Stimulated activated memory B cell treated with anti-CD40 and anti-IgM and Interleukin-4, amounts not matched to agents 10 μg/mL and 1 μg/mL and 100 μg/mL, for 72 hours (primary cell): ENCODE measurements around the gene KCNK10.

Source experiments
- ATAC-seq: fragments of 150-1000 bp; cut with Tn5 transposase; 2 replicates; pipeline ENCODE4 v1.10.0; 2021
- H3K27ac Mint-ChIP-seq: one replicate; pipeline ENCODE4 v1.8.0; 2022; ENCODE audit warnings: mild to moderate bottlenecking, mixed read lengths
- H3K27me3 Mint-ChIP-seq: one replicate; pipeline ENCODE4 v1.8.0; 2022; ENCODE audit warnings: mixed read lengths
- H3K36me3 Mint-ChIP-seq: one replicate; pipeline ENCODE4 v1.8.0; 2022; ENCODE audit warnings: mixed read lengths
- H3K4me1 Mint-ChIP-seq: one replicate; pipeline ENCODE4 v1.8.0; 2022; ENCODE audit warnings: mixed read lengths
- H3K4me3 Mint-ChIP-seq: one replicate; pipeline ENCODE4 v1.8.0; 2022; ENCODE audit warnings: mild to moderate bottlenecking, moderate library complexity, mixed read lengths
- H3K9me3 Mint-ChIP-seq: one replicate; pipeline ENCODE4 v1.8.0; 2022; ENCODE audit warnings: mixed read lengths

Gene KCNK10

GRCh38 chr14:88326352-88327103, 3.5 kb upstream of the KCNK10 start:
- ATAC-seq = no peak
- H3K9me3 Mint-ChIP-seq = no peaks in the 10 kb centered on the region
- no peak overlapping the region for H3K4me3 Mint-ChIP-seq
- no peak overlapping the region for H3K27ac Mint-ChIP-seq
- peaks cover 67% of the 10 kb centered on the region for H3K27me3 Mint-ChIP-seq
- H3K4me1 Mint-ChIP-seq = peaks cover 5% of the 10 kb centered on the region
- H3K36me3 Mint-ChIP-seq = no peaks in the 10 kb centered on the region

DNA sequence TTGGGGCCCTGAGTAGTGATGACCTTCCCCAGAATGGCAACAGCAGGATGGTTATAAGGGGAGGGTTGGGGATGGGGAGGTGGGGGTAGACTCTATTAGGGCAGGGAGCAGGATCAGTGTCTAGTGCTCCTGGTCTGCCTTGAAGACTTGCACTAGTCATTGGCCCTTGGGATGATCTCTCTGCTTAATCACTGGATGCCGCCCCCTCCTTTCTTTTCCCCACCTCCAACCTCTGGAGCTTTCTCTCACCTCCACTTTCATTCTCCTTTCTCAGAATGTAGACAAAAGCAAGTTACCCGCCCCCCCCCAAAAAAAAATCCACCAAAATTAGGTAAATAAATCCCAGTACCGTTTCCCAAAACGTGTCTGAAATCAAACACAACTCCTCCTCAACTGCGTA, 2.8 kb upstream of the KCNK10 start:
- H3K27me3 Mint-ChIP-seq = peaks cover 60% of the 10 kb centered on the region
- ATAC-seq = no peak
- H3K9me3 Mint-ChIP-seq = no peaks in the 10 kb centered on the region
- no peaks in the 10 kb centered on the region for H3K36me3 Mint-ChIP-seq
- no peak overlapping the region for H3K4me3 Mint-ChIP-seq
- no peak overlapping the region for H3K27ac Mint-ChIP-seq
- H3K4me1 Mint-ChIP-seq = peaks cover 5% of the 10 kb centered on the region

GRCh38 chr14:88324930-88325329, 1.9 kb upstream of the KCNK10 start:
- H3K27ac Mint-ChIP-seq = no peak overlapping the region
- H3K36me3 Mint-ChIP-seq = no peaks in the 10 kb centered on the region
- H3K4me1 Mint-ChIP-seq = peaks cover 5% of the 10 kb centered on the region
- H3K9me3 Mint-ChIP-seq = no peaks in the 10 kb centered on the region
- no peak for ATAC-seq
- no peak overlapping the region for H3K4me3 Mint-ChIP-seq
- peaks cover 51% of the 10 kb centered on the region for H3K27me3 Mint-ChIP-seq

- Mint-ChIP-seq H3K4me3 (no peak overlapping the region), H3K9me3 (no peaks in the 10 kb centered on the region), H3K4me1 (peaks cover 5% of the 10 kb centered on the region), H3K27me3 (peaks cover 49% of the 10 kb centered on the region), H3K36me3 (no peaks in the 10 kb centered on the region), H3K27ac (no peak overlapping the region)
- ATAC-seq = no peak
Observed at GRCh38 chr14:88324491-88324890, 1.4 kb upstream of the KCNK10 start.

DNA sequence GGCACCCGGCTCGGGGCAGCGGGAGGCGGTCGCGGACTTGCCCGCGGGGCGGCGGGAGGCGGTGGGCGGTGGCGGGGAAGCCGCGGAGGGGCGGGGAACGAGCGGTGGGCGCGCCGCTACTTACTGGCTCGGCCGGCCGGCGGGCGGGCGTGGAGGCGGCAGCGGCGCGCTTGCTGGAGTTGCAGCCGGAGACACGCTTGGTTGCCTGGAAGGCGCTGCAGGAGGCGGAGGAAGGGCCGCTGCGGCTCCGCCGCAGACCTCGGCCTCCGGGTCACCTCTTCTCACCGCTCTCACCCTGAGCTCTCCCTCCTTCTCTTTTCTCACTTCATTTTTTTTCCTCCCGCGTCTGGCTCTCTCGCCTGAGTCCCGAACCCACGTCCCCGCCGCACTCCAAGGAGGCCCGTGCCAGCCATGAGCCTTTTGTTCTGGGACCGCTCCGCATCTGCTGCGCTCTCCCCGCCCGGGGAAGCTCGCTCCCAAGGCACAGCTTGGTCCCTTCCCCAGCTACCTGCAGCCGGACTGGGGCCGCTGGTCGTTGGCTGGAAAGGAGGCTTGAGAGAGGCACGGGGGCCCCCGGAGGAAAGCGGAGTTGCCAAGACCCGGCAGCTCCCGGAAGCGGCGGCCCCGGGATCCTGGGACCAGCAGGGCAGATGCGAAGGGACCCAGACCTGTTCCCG, 592 bp upstream of the KCNK10 start:
- peak; percentile 75 for ATAC-seq
- H3K9me3 Mint-ChIP-seq = no peaks in the 10 kb centered on the region
- H3K4me1 Mint-ChIP-seq = peaks cover 5% of the 10 kb centered on the region
- no peaks in the 10 kb centered on the region for H3K36me3 Mint-ChIP-seq
- peaks cover 48% of the 10 kb centered on the region for H3K27me3 Mint-ChIP-seq
- peak overlapping the region; percentile 78 for H3K4me3 Mint-ChIP-seq
- H3K27ac Mint-ChIP-seq = no peak overlapping the region

GRCh38 chr14:88322504-88323085, 474 bp downstream of the KCNK10 start:
- Mint-ChIP-seq H3K27me3 (peaks cover 38% of the 10 kb centered on the region), H3K4me1 (peaks cover 5% of the 10 kb centered on the region), H3K9me3 (no peaks in the 10 kb centered on the region), H3K4me3 (no peak overlapping the region), H3K27ac (no peak overlapping the region), H3K36me3 (no peaks in the 10 kb centered on the region)
- ATAC-seq = no peak

- Mint-ChIP-seq H3K4me3 (no peak overlapping the region), H3K9me3 (no peaks in the 10 kb centered on the region), H3K27me3 (peaks cover 31% of the 10 kb centered on the region), H3K36me3 (no peaks in the 10 kb centered on the region), H3K27ac (no peak overlapping the region), H3K4me1 (peaks cover 5% of the 10 kb centered on the region)
- ATAC-seq = no peak
Observed at GRCh38 chr14:88321692-88322503, 1.2 kb downstream of the KCNK10 start.

DNA sequence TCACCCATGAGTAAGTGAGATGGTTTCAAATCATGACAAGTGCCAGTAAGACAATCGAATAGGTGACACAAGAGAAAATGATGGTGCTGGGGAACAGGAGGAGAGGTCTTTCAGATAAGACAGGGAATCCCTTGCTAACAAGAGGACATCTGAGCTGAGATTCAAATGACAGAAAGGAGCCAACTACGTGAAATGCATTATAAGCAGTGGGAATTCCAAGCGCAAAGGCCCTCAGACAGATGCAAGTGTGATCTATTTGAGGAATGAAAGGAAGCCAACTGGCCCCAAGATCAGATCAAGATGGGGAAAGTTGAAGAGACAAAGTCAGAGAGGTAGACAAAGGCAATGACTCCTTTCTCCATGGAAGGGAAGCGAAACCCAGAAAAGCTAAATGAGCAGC, 4.7 kb downstream of the KCNK10 start:
- Mint-ChIP-seq H3K27me3 (peaks cover under 1% of the 10 kb centered on the region), H3K4me3 (no peak overlapping the region), H3K27ac (no peak overlapping the region), H3K9me3 (no peaks in the 10 kb centered on the region), H3K4me1 (no peaks in the 10 kb centered on the region), H3K36me3 (no peaks in the 10 kb centered on the region)
- ATAC-seq = no peak

DNA sequence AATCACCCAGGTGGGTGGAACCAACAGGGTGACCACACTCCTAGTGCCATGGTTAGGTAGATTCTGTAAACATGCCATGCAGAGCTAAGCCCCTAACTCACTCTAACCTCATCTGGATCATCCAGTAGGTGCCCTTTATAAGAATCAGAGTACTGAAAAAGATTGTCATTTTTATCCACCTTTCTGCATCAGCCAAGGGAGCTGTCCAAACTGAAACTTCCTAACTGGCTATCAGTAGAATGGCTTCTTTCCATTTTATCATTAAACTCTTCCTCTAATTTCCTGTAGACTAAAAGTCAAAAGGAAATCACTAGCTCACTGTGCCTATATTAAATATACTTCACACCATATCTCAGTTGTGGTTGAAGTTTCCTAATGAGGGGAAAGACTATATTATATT, 6.5 kb downstream of the KCNK10 start:
- Mint-ChIP-seq H3K27ac (no peak overlapping the region), H3K27me3 (no peaks in the 10 kb centered on the region), H3K36me3 (no peaks in the 10 kb centered on the region), H3K4me1 (no peaks in the 10 kb centered on the region), H3K9me3 (no peaks in the 10 kb centered on the region), H3K4me3 (no peak overlapping the region)
- no peak for ATAC-seq

DNA sequence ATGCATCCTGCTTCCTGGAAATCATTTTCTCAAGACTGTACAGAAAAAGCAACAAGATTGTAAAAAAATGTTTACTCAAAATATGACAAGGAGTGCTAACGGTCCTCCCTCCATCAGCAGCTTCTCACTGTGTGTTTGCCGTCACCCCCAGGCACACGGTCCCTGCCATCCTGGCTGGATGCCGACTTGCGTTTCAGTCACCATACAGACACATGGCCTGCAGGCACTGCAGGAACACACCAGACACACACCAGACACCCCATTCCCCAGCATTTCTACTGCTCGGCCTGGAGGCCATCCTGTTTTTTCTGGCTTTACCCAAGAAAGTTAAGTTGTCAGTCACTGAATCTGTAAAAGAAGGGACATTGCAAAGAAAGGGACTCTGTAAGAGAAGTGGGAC, 10.8 kb downstream of the KCNK10 start:
- ATAC-seq = no peak
- Mint-ChIP-seq H3K27me3 (no peaks in the 10 kb centered on the region), H3K4me3 (no peak overlapping the region), H3K4me1 (no peaks in the 10 kb centered on the region), H3K9me3 (no peaks in the 10 kb centered on the region), H3K27ac (no peak overlapping the region), H3K36me3 (no peaks in the 10 kb centered on the region)

DNA sequence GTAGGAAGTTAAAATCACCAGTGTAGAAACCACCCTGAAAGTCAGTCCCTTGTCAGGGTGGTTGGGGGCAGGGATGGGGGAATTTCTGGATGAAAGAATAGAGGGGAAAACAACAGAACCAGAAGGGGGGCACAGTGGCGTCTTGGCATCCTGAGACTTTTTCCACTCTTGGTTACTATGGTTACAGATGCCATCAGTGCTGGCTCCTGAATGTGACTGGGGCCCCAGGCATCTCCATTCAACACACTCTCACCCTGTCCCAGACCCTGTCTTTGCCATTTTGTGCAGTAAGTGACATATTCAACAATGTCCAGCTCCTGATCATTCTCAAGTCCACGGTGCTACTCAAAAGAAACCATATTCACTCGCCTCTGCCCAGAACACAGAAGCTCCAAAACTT, 11.3 kb downstream of the KCNK10 start:
- Mint-ChIP-seq H3K27ac (no peak overlapping the region), H3K9me3 (no peaks in the 10 kb centered on the region), H3K27me3 (no peaks in the 10 kb centered on the region), H3K4me1 (no peaks in the 10 kb centered on the region), H3K4me3 (no peak overlapping the region), H3K36me3 (no peaks in the 10 kb centered on the region)
- ATAC-seq = no peak

GRCh38 chr14:88310449-88310848, 12.6 kb downstream of the KCNK10 start:
- no peaks in the 10 kb centered on the region for H3K4me1 Mint-ChIP-seq
- no peaks in the 10 kb centered on the region for H3K9me3 Mint-ChIP-seq
- H3K27ac Mint-ChIP-seq = no peak overlapping the region
- H3K36me3 Mint-ChIP-seq = no peaks in the 10 kb centered on the region
- ATAC-seq = no peak
- no peaks in the 10 kb centered on the region for H3K27me3 Mint-ChIP-seq
- H3K4me3 Mint-ChIP-seq = no peak overlapping the region

GRCh38 chr14:88310021-88310420, 13.0 kb downstream of the KCNK10 start:
- Mint-ChIP-seq H3K4me3 (no peak overlapping the region), H3K27me3 (no peaks in the 10 kb centered on the region), H3K9me3 (no peaks in the 10 kb centered on the region), H3K27ac (no peak overlapping the region), H3K4me1 (no peaks in the 10 kb centered on the region), H3K36me3 (no peaks in the 10 kb centered on the region)
- ATAC-seq = no peak

GRCh38 chr14:88305528-88306322, 17.3 kb downstream of the KCNK10 start:
- no peak for ATAC-seq
- no peaks in the 10 kb centered on the region for H3K9me3 Mint-ChIP-seq
- H3K36me3 Mint-ChIP-seq = no peaks in the 10 kb centered on the region
- H3K27ac Mint-ChIP-seq = no peak overlapping the region
- peaks cover 21% of the 10 kb centered on the region for H3K27me3 Mint-ChIP-seq
- no peaks in the 10 kb centered on the region for H3K4me1 Mint-ChIP-seq
- no peak overlapping the region for H3K4me3 Mint-ChIP-seq

DNA sequence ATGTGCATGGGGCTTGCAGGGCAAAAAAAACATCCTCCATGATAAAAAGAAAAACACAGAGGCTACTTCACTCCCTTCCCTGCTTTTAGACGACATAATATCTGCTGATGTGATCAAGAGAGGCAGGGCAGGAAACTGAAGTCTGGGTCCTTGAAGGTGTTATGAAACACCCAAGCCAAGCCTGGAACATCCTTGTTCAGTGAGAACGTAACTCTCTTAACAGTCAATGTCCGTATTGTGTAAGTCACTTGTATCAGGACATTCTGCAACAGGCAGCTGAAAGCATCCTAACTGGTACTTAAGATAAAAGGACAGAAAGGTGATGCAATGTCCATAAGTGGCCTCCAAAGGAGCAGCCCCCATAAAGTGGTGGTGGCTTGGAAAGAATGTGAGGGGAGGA, 20.0 kb downstream of the KCNK10 start:
- Mint-ChIP-seq H3K9me3 (no peaks in the 10 kb centered on the region), H3K36me3 (no peaks in the 10 kb centered on the region), H3K4me1 (peaks cover 7% of the 10 kb centered on the region), H3K27ac (no peak overlapping the region), H3K4me3 (no peak overlapping the region), H3K27me3 (peaks cover 21% of the 10 kb centered on the region)
- no peak for ATAC-seq
